Sciatic nerve (tissue), 2 donors: Measurements from ENCODE around the gene PCNX2. TPM values are rescaled to one million over a fixed set of nuclear protein-coding genes. Genes with fewer than 3 reads are reported as not detected.

Experiments used
- ATAC-seq: fragments of 200-7000 bp; cut with Tn5 transposase; one replicate; pipeline ENCODE4 v1.9.1; 2020; ENCODE audit warnings: mild to moderate bottlenecking, moderate library complexity
- DNase-seq: peaks from one replicate; pipeline ENCODE4 v3.0.0-alpha.2; 2020; ENCODE audit warnings: low spot score
- intact Hi-C: fragments of 100-400 bp; cut with DNase I; formaldehyde crosslinking; loops from one replicate; pipeline ENCODE4 v1.14.2; 2022
- total RNA-seq: library from RNA; stranded (reverse); fragmentation: NEBNext Ultra II Directional; extraction: Animal tissue kit (Norgen Biotek cat#: 25700); gene quantifications from one replicate; pipeline ENCODE4 v1.2.1, GENCODE V29; 2021
- donor health status: DM: no; HTN: no; CAD: no.
- donor health status: DM: no; HTN: no; CAD: no.

PCNX2 gene
- 16.2 TPM for total RNA-seq

- ATAC-seq (peak; percentile 72), DNase-seq (peak; percentile 65)
- intact Hi-C loops: no loop called here
These were observed at the start of gene PCNX2 for GRCh38 chr1:233295237-233295974. TSS of gene PCNX2 (minus strand) at chr1:233295725. CDS start at chr1:233295478, 247 bp downstream.

- DNase-seq (no peak), ATAC-seq (no peak)
- intact Hi-C loops: no loop called here
These were observed 47.7 kb upstream of the PCNX2 start for GRCh38 chr1:233343262-233343661.

- intact Hi-C loops: no loop called here
- no peak for ATAC-seq
- DNase-seq: no peak
These were observed 46.6 kb upstream of the PCNX2 start for GRCh38 chr1:233342086-233342485.

GRCh38 chr1:233340966-233341516, 45.5 kb upstream of the PCNX2 start:
- no peak for ATAC-seq
- intact Hi-C loops: no loop called here

GRCh38 chr1:233340031-233340555, 44.6 kb upstream of the PCNX2 start:
- ATAC-seq (no peak), DNase-seq (no peak)
- intact Hi-C loops: no loop called here

More at GRCh38 chr1:233340966-233341516, 45.5 kb upstream of the PCNX2 start:
- DNase-seq: no peak

- intact Hi-C loops: no loop called here
- DNase-seq: no peak
- no peak for ATAC-seq
These were observed 42.6 kb upstream of the PCNX2 start for GRCh38 chr1:233338102-233338501.

- DNase-seq (no peak), ATAC-seq (no peak)
- intact Hi-C loops: no loop called here
These were observed 42.0 kb upstream of the PCNX2 start for GRCh38 chr1:233337505-233337904.

- no peak for DNase-seq
- no peak for ATAC-seq
- intact Hi-C loops: no loop called here
These were observed 41.3 kb upstream of the PCNX2 start for GRCh38 chr1:233336554-233337456.

GRCh38 chr1:233334092-233334491, 38.6 kb upstream of the PCNX2 start:
- ATAC-seq (no peak), DNase-seq (no peak)
- intact Hi-C loops: no loop called here

- ATAC-seq (no peak), DNase-seq (no peak)
- intact Hi-C loops: no loop called here
These were observed 37.6 kb upstream of the PCNX2 start for GRCh38 chr1:233333086-233333485.

- ATAC-seq: no peak
- intact Hi-C loops: no loop called here
- no peak for DNase-seq
These were observed 36.4 kb upstream of the PCNX2 start for GRCh38 chr1:233331676-233332519.

- intact Hi-C loops: no loop called here
- DNase-seq (peak; percentile 56), ATAC-seq (no peak)
These were observed 32.8 kb upstream of the PCNX2 start for GRCh38 chr1:233328142-233328921.

GRCh38 chr1:233327651-233328141, 32.2 kb upstream of the PCNX2 start, which contains the start of gene MAP3K21:
TSS of gene MAP3K21 (plus strand) at chr1:233327724. CDS start at chr1:233328029, 305 bp downstream.
- intact Hi-C loops: no loop called here
- no peak for DNase-seq

GRCh38 chr1:233326811-233327650, 31.5 kb upstream of the PCNX2 start:
- ATAC-seq (peak; percentile 90), DNase-seq (peak; percentile 73)
- intact Hi-C loops: no loop called here

More at GRCh38 chr1:233327651-233328141, 32.2 kb upstream of the PCNX2 start, which contains the start of gene MAP3K21:
- ATAC-seq: no peak

GRCh38 chr1:233326319-233326718, 30.8 kb upstream of the PCNX2 start:
- DNase-seq (no peak), ATAC-seq (no peak)
- intact Hi-C loops: no loop called here

GRCh38 chr1:233323718-233324117, 28.2 kb upstream of the PCNX2 start:
- intact Hi-C loops: no loop called here
- DNase-seq (no peak), ATAC-seq (no peak)

- intact Hi-C loops: no loop called here
- ATAC-seq: no peak
- DNase-seq: no peak
These were observed 24.5 kb upstream of the PCNX2 start for GRCh38 chr1:233320023-233320422.
